Kidney (tissue), 14 donors: ENCODE results near the gene UROS. TPM values are rescaled to one million over a fixed set of nuclear protein-coding genes. Genes with fewer than 3 reads are reported as not detected.

Source experiments
- DNase-seq, 5 donors: peaks; one replicate each; pipeline ENCODE4 v3.0.0-alpha.2; 2013 to 2020
- FAIRE-seq: peaks from 2 replicates; lab custom pipeline; 2012; peaks lifted over from hg19 to GRCh38; lab: Jason Lieb, UNC
- H3K27ac ChIP-seq, 2 donors: one replicate each; pipeline ENCODE4 v1.7.0; 2013; ENCODE audit warnings: low read depth in 2 of 2, low read length in 2 of 2, inconsistent platforms in 1 of 2
- H3K27me3 ChIP-seq: one replicate; pipeline ENCODE4 v1.7.1; 2013; ENCODE audit warnings: low read length, inconsistent platforms; ENCODE audit not compliant: control insufficient read depth, insufficient read depth
- H3K36me3 ChIP-seq, 3 donors: one replicate each; pipeline versions ENCODE4 v1.7.0 to v1.7.1; 2013; ENCODE audit warnings: low read length in 3 of 3, control low read depth in 1 of 3, inconsistent platforms in 1 of 3; ENCODE audit not compliant: insufficient read depth in 3 of 3, control insufficient read depth in 2 of 3
- H3K4me1 ChIP-seq, 3 donors: one replicate each; pipeline versions ENCODE4 v1.7.0 to v1.7.1; 2013; ENCODE audit warnings: low read length in 3 of 3, inconsistent platforms in 1 of 3, low read depth in 1 of 3; ENCODE audit not compliant: control insufficient read depth in 2 of 3, insufficient read depth in 2 of 3
- H3K4me3 ChIP-seq, 3 donors: one replicate each; pipeline versions ENCODE4 v1.7.0 to v1.8.1; 2013; ENCODE audit warnings: low read length in 3 of 3, control low read depth in 1 of 3, inconsistent platforms in 1 of 3
- H3K9ac ChIP-seq, 3 donors: one replicate each; pipeline versions ENCODE4 v1.7.0 to v1.7.1; 2013; ENCODE audit warnings: low read length in 3 of 3, control low read depth in 1 of 3, inconsistent platforms in 1 of 3
- H3K9me3 ChIP-seq, 3 donors: one replicate each; pipeline versions ENCODE4 v1.7.0 to v1.7.1; 2013; ENCODE audit warnings: low read length in 3 of 3, control low read depth in 1 of 3, inconsistent platforms in 1 of 3; ENCODE audit not compliant: control insufficient read depth in 2 of 3, insufficient read depth in 1 of 3
- CTCF ChIP-seq: IDR thresholded peaks from 3 replicates; pipeline ENCODE4 v1.5.1; 2012; ENCODE audit warnings: mild to moderate bottlenecking, moderate library complexity, borderline replicate concordance; ENCODE audit not compliant: insufficient read depth; ENCODE audit errors: extremely low read depth
- intact Hi-C: fragments of 100-400 bp; cut with DNase I; formaldehyde crosslinking; loops from one replicate; pipeline ENCODE4 v1.11.1; 2022
- polyA plus RNA-seq: library from polyadenylated mRNA; stranded (reverse); fragments of 350-450 nt; fragmentation: Illumina TruSeq; extraction: RNeasy Lipid Tissue Mini Kit (QIAGEN cat#74804); gene quantifications from one replicate; pipeline ENCODE4 v1.2.3, GENCODE V29; 2014; ENCODE audit warnings: low read depth, low replicate concordance; ENCODE audit not compliant: insufficient read depth
- total RNA-seq: library from RNA; stranded (reverse); fragmentation: NEBNext Ultra II Directional; extraction: Animal tissue kit (Norgen Biotek cat#: 25700); gene quantifications from one replicate; pipeline ENCODE4 v1.2.1, GENCODE V29; 2021
- donor health status: control.
- donor health status: control.
- donor health status: control.
- donor health status: control.
- donor health status: control.
- donor health status: DM: yes; HTN: yes; CAD: no.
- donor health status: Normal renal cell carcinoma (clear cell type).

Gene UROS
- total and polyA plus RNA-seq, 2 donors from 2014 or later: 42.1 to 81.7 TPM

GRCh38 chr10:125808047-125808446, 15.0 kb downstream of the UROS start:
- Histone ChIP-seq H3K27me3 (no peaks in the 10 kb centered on the region), H3K9me3 (no peaks in the 10 kb centered on the region), H3K27ac (no peak overlapping the region), H3K36me3 (peaks cover 4 to 47% (median 19%) of the 10 kb centered on the region in 3 donors), H3K4me3 (no peak overlapping the region), H3K4me1 (peaks cover 0 to under 1% (median 0%) of the 10 kb centered on the region in 3 donors), H3K9ac (no peak overlapping the region)
- intact Hi-C loops: no loop called here
- TF ChIP-seq CTCF: no peak
- no peak for DNase-seq
- no peak for FAIRE-seq

GRCh38 chr10:125802739-125803138, 20.3 kb downstream of the UROS start:
- no peak overlapping the region for H3K9ac ChIP-seq
- no peaks in the 10 kb centered on the region for H3K27me3 ChIP-seq
- no peaks in the 10 kb centered on the region for H3K9me3 ChIP-seq
- no peak for FAIRE-seq
- H3K4me3 ChIP-seq: no peak overlapping the region
- peak overlapping the region in 1 of 2 donors; percentile 39 for H3K27ac ChIP-seq
- DNase-seq: no peak
- TF ChIP-seq CTCF: no peak
- H3K36me3 ChIP-seq: peaks cover 0 to 22% (median 15%) of the 10 kb centered on the region in 3 donors
- intact Hi-C loops: no loop called here
- peaks cover 0 to 17% (median 7%) of the 10 kb centered on the region in 3 donors for H3K4me1 ChIP-seq

- Histone ChIP-seq H3K4me3 (no peak overlapping the region), H3K27ac (peak overlapping the region in 1 of 2 donors; percentile 39), H3K36me3 (peaks cover 0 to 17% (median 15%) of the 10 kb centered on the region in 3 donors), H3K4me1 (peaks cover 0 to 23% (median 8%) of the 10 kb centered on the region in 3 donors), H3K9me3 (no peaks in the 10 kb centered on the region), H3K27me3 (no peaks in the 10 kb centered on the region), H3K9ac (no peak overlapping the region)
- DNase-seq (no peak), FAIRE-seq (no peak)
- no peak for TF ChIP-seq CTCF
- intact Hi-C loops: no loop called here
Measured at GRCh38 chr10:125802131-125802530, 20.9 kb downstream of the UROS start.

- Histone ChIP-seq H3K9me3 (no peaks in the 10 kb centered on the region), H3K4me3 (no peak overlapping the region), H3K9ac (no peak overlapping the region), H3K27ac (no peak overlapping the region), H3K36me3 (peaks cover 0 to 14% (median 10%) of the 10 kb centered on the region in 3 donors), H3K4me1 (peaks cover 0 to 23% (median 8%) of the 10 kb centered on the region in 3 donors), H3K27me3 (no peaks in the 10 kb centered on the region)
- TF ChIP-seq CTCF: no peak
- no peak for FAIRE-seq
- no peak for DNase-seq
- intact Hi-C loops: no loop called here
Measured at GRCh38 chr10:125801574-125801973, 21.5 kb downstream of the UROS start.
